IMR-90 (cell line): ENCODE data around the gene CT45A8. TPM values are rescaled to one million over a fixed set of nuclear protein-coding genes. Genes with fewer than 3 reads are reported as not detected.

Experiments used
- ATAC-seq: fragments of 200-7000 bp; cut with Tn5 transposase; 2 replicates; pipeline ENCODE4 v1.9.1; 2020; ENCODE audit warnings: low read depth, mild to moderate bottlenecking, moderate library complexity
- BruUV-seq: library from RNA; stranded (reverse); fragments of 400-500 nt; replicated peaks from 2 replicates; lab custom pipeline; 2021; lab: Mats Ljungman, UMichigan
- CTCF ChIA-PET: fragments of 300-600 bp; formaldehyde crosslinking; extraction: SDS; loops from one replicate; lab custom pipeline; 2021; ENCODE audit warnings: antibody characterized with exemption; lab: Yijun Ruan, JAX
- POLR2A ChIA-PET: fragments of 300-600 bp; sonication (Branson Sonifier 250); formaldehyde crosslinking; loops from one replicate; lab custom pipeline; 2022; ENCODE audit warnings: antibody characterized with exemption; ENCODE audit not compliant: unreplicated experiment; lab: Charles Lee
- DNase-seq: peaks from one replicate; pipeline ENCODE4 v3.0.0; 2013
- H2AFZ ChIP-seq: replicated peaks from 2 replicates; pipeline ENCODE3; 2013; ENCODE audit warnings: low read length, mild to moderate bottlenecking; ENCODE audit not compliant: poor library complexity
- H2AK5ac ChIP-seq: 2 replicates; pipeline ENCODE4 v1.6.1; 2013; ENCODE audit warnings: low read depth, low read length, inconsistent platforms
- H2AK9ac ChIP-seq: replicated peaks from 2 replicates; pipeline ENCODE3; 2013; ENCODE audit warnings: mild to moderate bottlenecking, low read depth, low read length, moderate library complexity; ENCODE audit not compliant: poor library complexity
- H2BK120ac ChIP-seq: 2 replicates; pipeline ENCODE4 v1.6.1; 2013; ENCODE audit warnings: low read depth, low read length, inconsistent platforms
- H2BK15ac ChIP-seq: 3 replicates; pipeline ENCODE4 v1.6.1; 2013; ENCODE audit warnings: low read depth, low read length, inconsistent platforms
- H2BK20ac ChIP-seq: 2 replicates; pipeline ENCODE4 v1.6.1; 2013; ENCODE audit warnings: low read depth, mild to moderate bottlenecking, inconsistent platforms, low read length, moderate library complexity
- H2BK5ac ChIP-seq: 2 replicates; pipeline ENCODE4 v1.6.1; 2013; ENCODE audit warnings: mild to moderate bottlenecking, low read depth, low read length, inconsistent platforms; ENCODE audit not compliant: poor library complexity, severe bottlenecking
- H3K14ac ChIP-seq: replicated peaks from 2 replicates; pipeline ENCODE4 v1.6.1; 2013; ENCODE audit warnings: low read depth, low read length, inconsistent platforms
- H3K18ac ChIP-seq: 2 replicates; pipeline ENCODE4 v1.6.1; 2013; ENCODE audit warnings: low read depth, low read length, control low read depth
- H3K23ac ChIP-seq: 2 replicates; pipeline ENCODE4 v1.6.1; 2013; ENCODE audit warnings: low read depth, low read length, inconsistent platforms
- H3K27ac ChIP-seq: 2 replicates; pipeline ENCODE4 v1.5.1; 2013; ENCODE audit warnings: mild to moderate bottlenecking, control low read depth, low read length; ENCODE audit not compliant: insufficient read depth
- H3K27me3 ChIP-seq: 2 replicates; pipeline ENCODE4 v1.6.1; 2013; ENCODE audit warnings: low read length; ENCODE audit not compliant: control insufficient read depth, insufficient read depth
- H3K36me3 ChIP-seq: 2 replicates; pipeline ENCODE4 v1.6.1; 2013; ENCODE audit warnings: low read length, mixed read lengths; ENCODE audit not compliant: control insufficient read depth, insufficient read depth
- H3K4ac ChIP-seq: 2 replicates; pipeline ENCODE4 v1.6.1; 2013; ENCODE audit warnings: low read depth, low read length, inconsistent platforms
- H3K4me1 ChIP-seq: 2 replicates; pipeline ENCODE4 v1.6.1; 2013; ENCODE audit warnings: low read length, mixed read lengths; ENCODE audit not compliant: control insufficient read depth, insufficient read depth
- H3K4me2 ChIP-seq: 2 replicates; pipeline ENCODE4 v1.6.1; 2013; ENCODE audit warnings: low read depth, mild to moderate bottlenecking, control low read depth, low read length, moderate library complexity
- H3K4me3 ChIP-seq: 2 replicates; pipeline ENCODE4 v1.5.1; 2013; ENCODE audit warnings: low read depth, mild to moderate bottlenecking, control low read depth, low read length, moderate library complexity; ENCODE audit not compliant: insufficient read depth
- H3K56ac ChIP-seq: 2 replicates; pipeline ENCODE4 v1.6.1; 2013; ENCODE audit warnings: low read length, inconsistent platforms; ENCODE audit not compliant: insufficient read depth; ENCODE audit errors: extremely low read depth
- H3K79me1 ChIP-seq, 2 experiments: 2 replicates each; pipeline ENCODE4 v1.6.1; 2013; ENCODE audit warnings: low read length in 2 of 2, inconsistent platforms in 1 of 2, low read depth in 1 of 2
- H3K9ac ChIP-seq: 2 replicates; pipeline ENCODE4 v1.6.1; 2013; ENCODE audit warnings: low read depth, low read length, control low read depth
- H3K9me1 ChIP-seq: 2 replicates; pipeline ENCODE4 v1.6.1; 2013; ENCODE audit warnings: low read length, inconsistent platforms; ENCODE audit not compliant: insufficient read depth
- H3K9me3 ChIP-seq: 2 replicates; pipeline ENCODE4 v1.6.1; 2013; ENCODE audit warnings: low read length; ENCODE audit not compliant: control insufficient read depth, insufficient read depth
- H4K20me1 ChIP-seq: 2 replicates; pipeline ENCODE4 v1.6.1; 2013; ENCODE audit warnings: low read length, inconsistent platforms; ENCODE audit not compliant: insufficient read depth
- H4K5ac ChIP-seq: 2 replicates; pipeline ENCODE4 v1.6.1; 2013; ENCODE audit warnings: mild to moderate bottlenecking, low read depth, low read length, control low read depth
- H4K8ac ChIP-seq, 2 experiments: 2 replicates each; pipeline ENCODE4 v1.6.1; 2013; ENCODE audit warnings: low read depth in 2 of 2, low read length in 2 of 2, control low read depth in 1 of 2, inconsistent platforms in 1 of 2
- H4K91ac ChIP-seq: 2 replicates; pipeline ENCODE4 v1.6.1; 2013; ENCODE audit warnings: low read depth, low read length, inconsistent platforms; ENCODE audit not compliant: insufficient read depth
- BHLHE40 ChIP-seq: fragments of 150-350 bp; IDR thresholded peaks from 2 replicates; pipeline ENCODE4 v1.6.1; 2016; ENCODE audit warnings: mild to moderate bottlenecking, low read depth, low read length
- CEBPB ChIP-seq: IDR thresholded peaks from 2 replicates; pipeline ENCODE4 v1.6.1; 2012; ENCODE audit warnings: low read depth, low read length, improper control_type of control experiment
- CHD1 ChIP-seq: IDR thresholded peaks from 2 replicates; pipeline ENCODE4 v1.6.1; 2012; ENCODE audit warnings: low read depth, low read length, improper control_type of control experiment
- CTCF ChIP-seq: conservative IDR thresholded peaks from 2 replicates; pipeline ENCODE4 v1.5.1; 2012; ENCODE audit warnings: mild to moderate bottlenecking, low read depth, low read length, improper control_type of control experiment
- ELK1 ChIP-seq: fragments of 150-350 bp; IDR thresholded peaks from 2 replicates; pipeline ENCODE4 v1.6.1; 2016; ENCODE audit warnings: low read depth, mild to moderate bottlenecking, low read length, moderate library complexity, borderline replicate concordance
- FOS ChIP-seq: fragments of 150-350 bp; IDR thresholded peaks from 2 replicates; pipeline ENCODE4 v1.6.1; 2016; ENCODE audit warnings: low read depth, low read length
- MAFK ChIP-seq: IDR thresholded peaks from 2 replicates; pipeline ENCODE4 v1.6.1; 2012; ENCODE audit warnings: low read depth, low read length, improper control_type of control experiment
- MAZ ChIP-seq: IDR thresholded peaks from 2 replicates; pipeline ENCODE4 v1.6.1; 2012; ENCODE audit warnings: low read depth, mild to moderate bottlenecking, low read length, improper control_type of control experiment, moderate library complexity, borderline replicate concordance
- MXI1 ChIP-seq: IDR thresholded peaks from 2 replicates; pipeline ENCODE4 v1.6.1; 2012; ENCODE audit warnings: low read depth, mild to moderate bottlenecking, low read length, moderate library complexity, borderline replicate concordance
- NFE2L2 ChIP-seq: fragments of 150-350 bp; IDR thresholded peaks from 2 replicates; pipeline ENCODE4 v1.6.1; 2016; ENCODE audit warnings: low read depth, mild to moderate bottlenecking, low read length
- POLR2A ChIP-seq: IDR thresholded peaks from 2 replicates; pipeline ENCODE4 v1.6.1; 2012; ENCODE audit warnings: mild to moderate bottlenecking, low read depth, low read length
- RAD21 ChIP-seq: IDR thresholded peaks from 2 replicates; pipeline ENCODE4 v1.6.1; 2012; ENCODE audit warnings: low read length, improper control_type of control experiment
- RCOR1 ChIP-seq: IDR thresholded peaks from 2 replicates; pipeline ENCODE4 v1.6.1; 2012; ENCODE audit warnings: mild to moderate bottlenecking, low read length, improper control_type of control experiment; ENCODE audit not compliant: insufficient replicate concordance
- RFX5 ChIP-seq: IDR thresholded peaks from 2 replicates; pipeline ENCODE4 v1.8.0; 2012; ENCODE audit warnings: low read depth, mild to moderate bottlenecking, low read length, moderate library complexity
- SMC3 ChIP-seq: fragments of 150-350 bp; IDR thresholded peaks from 2 replicates; pipeline ENCODE4 v1.6.1; 2016; ENCODE audit warnings: low read depth, mild to moderate bottlenecking, antibody characterized with exemption, low read length, moderate library complexity
- USF2 ChIP-seq: fragments of 150-350 bp; IDR thresholded peaks from 2 replicates; pipeline ENCODE4 v1.6.1; 2017; ENCODE audit warnings: mild to moderate bottlenecking, antibody characterized with exemption, low read length, low read depth
- WGBS, 2 experiments: methylation state at CpG; one replicate each; pipeline versions ENCODE4 v1.1.5 to v1.1.7; 2013; ENCODE audit warnings: missing lambda C conversion rate in 2 of 2; ENCODE audit not compliant: insufficient read length in 1 of 2; ENCODE audit errors: extremely low coverage in 2 of 2; 5-methylcytosine and 5-hydroxymethylcytosine counted together
- dilution Hi-C: fragments of 300-500 bp; cut with HindIII; formaldehyde crosslinking; loops from one replicate; pipeline ENCODE4 v1.14.3; 2018; ENCODE audit warnings: low sequenced_read_pairs; ENCODE audit not compliant: unreplicated experiment
- in situ Hi-C: fragments of 300-500 bp; cut with MboI; formaldehyde crosslinking; loops from 3 replicates; pipeline ENCODE4 v1.14.3; 2019; ENCODE audit warnings: low sequenced_read_pairs, inconsistent platforms, mixed read lengths
- intact Hi-C: fragments of 100-400 bp; cut with micrococcal nuclease; formaldehyde crosslinking; loops from 2 replicates; pipeline ENCODE4 v1.10.0; 2022
- polyA plus RNA-seq, 3 experiments: library from polyadenylated mRNA; depleted of rRNA; stranded (reverse); fragments of >200 nt; gene quantifications; 2 replicates each; pipeline ENCODE4 v1.2.3, GENCODE V29; 2012; ENCODE audit warnings: low replicate concordance in 1 of 3
- total RNA-seq: library from RNA; depleted of rRNA; stranded (reverse); fragments of >200 nt; gene quantifications from 2 replicates; pipeline ENCODE4 v1.2.3, GENCODE V29; 2012

Gene CT45A8
- total and polyA plus RNA-seq, 2 of the 4 experiments (the other 2 are of a cell fraction), result not detected

- no peak overlapping the region for H3K23ac ChIP-seq
- H4K5ac ChIP-seq, result no peak overlapping the region
- DNase-seq (no peak), ATAC-seq (no peak)
- no peak overlapping the region for H4K8ac ChIP-seq
- no peak overlapping the region for H2AK9ac ChIP-seq
- no peak overlapping the region for H2BK20ac ChIP-seq
- H3K27me3 ChIP-seq, result no peaks in the 10 kb centered on the region
- H4K20me1 ChIP-seq, result no peaks in the 10 kb centered on the region
- H3K4me1 ChIP-seq, result no peaks in the 10 kb centered on the region
- H4K91ac ChIP-seq, result no peak overlapping the region
- H3K9me3 ChIP-seq, result peaks cover 3% of the 10 kb centered on the region; the same call in 1 of the 2 replicates
- no peak overlapping the region for H2BK5ac ChIP-seq
- intact Hi-C loops (no loop called here), in situ Hi-C loops (no loop called here), dilution Hi-C loops (no loop called here)
- H3K14ac ChIP-seq, result no peak overlapping the region
- no peak overlapping the region for H2BK120ac ChIP-seq
- H3K4me2 ChIP-seq, result no peak overlapping the region
- no peaks in the 10 kb centered on the region for H3K79me1 ChIP-seq
- H3K18ac ChIP-seq, result no peak overlapping the region
- H3K56ac ChIP-seq, result no peak overlapping the region
- CTCF ChIA-PET, result no interaction called here
- no peaks in the 10 kb centered on the region for H3K9me1 ChIP-seq
- BruUV-seq, result no TSS peak
- H3K9ac ChIP-seq, result no peak overlapping the region
- H2BK15ac ChIP-seq, result no peak overlapping the region
- H2AK5ac ChIP-seq, result no peak overlapping the region
- POLR2A ChIA-PET, result no interaction called here
- TF ChIP-seq ELK1 (no peak), POLR2A (no peak), NFE2L2 (no peak), MXI1 (no peak), MAZ (no peak), FOS (no peak), RCOR1 (no peak), CHD1 (no peak), BHLHE40 (no peak), RAD21 (no peak), USF2 (no peak), CTCF (no peak), CEBPB (no peak), MAFK (no peak), RFX5 (no peak), SMC3 (no peak)
- H3K36me3 ChIP-seq, result no peaks in the 10 kb centered on the region
- H2AFZ ChIP-seq, result no peak overlapping the region
- H3K4ac ChIP-seq, result no peak overlapping the region
- H3K27ac ChIP-seq, result no peak overlapping the region
- H3K4me3 ChIP-seq, result no peak overlapping the region
- WGBS, 2 experiments, result 60% methylated on average over 3 of the region's 11 CpGs; no CpG with 5 or more reads in 1 of the 2 experiments
Observed at GRCh38 chrX:135892781-135893180, 38.4 kb upstream of the CT45A8 start.
